CD4-positive, CD25-positive, alpha-beta regulatory T cell (primary cell): ENCODE results near the gene MRE11. TPM values are rescaled to one million over a fixed set of nuclear protein-coding genes. Genes with fewer than 3 reads are reported as not detected.

ENCODE experiments used
- ATAC-seq, 2 donors: fragments of 150-1000 bp; cut with Tn5 transposase; one replicate each; pipeline ENCODE4 v1.10.0; 2021; ENCODE audit warnings: low read depth in 2 of 2, moderate number of reproducible peaks in 2 of 2, moderate library complexity in 1 of 2
- DNase-seq, 3 donors: peaks; one replicate each; pipeline versions ENCODE4 v3.0.0 to v3.0.0-alpha.2; 2012 to 2022; ENCODE audit warnings: mixed read lengths in 1 of 3
- H3K27ac ChIP-seq: one replicate; pipeline ENCODE4 v1.7.0; 2013; ENCODE audit warnings: mild to moderate bottlenecking, low read length; ENCODE audit not compliant: insufficient read depth, poor library complexity, severe bottlenecking
- H3K27me3 ChIP-seq: one replicate; pipeline ENCODE4 v1.7.0; 2013; ENCODE audit warnings: low read length; ENCODE audit not compliant: control insufficient read depth, insufficient read depth
- H3K36me3 ChIP-seq: one replicate; pipeline ENCODE4 v1.7.0; 2013; ENCODE audit warnings: mild to moderate bottlenecking, low read length, moderate library complexity; ENCODE audit not compliant: control insufficient read depth, insufficient read depth
- H3K4me1 ChIP-seq: 2 replicates; pipeline ENCODE4 v1.7.0; 2013; ENCODE audit warnings: mild to moderate bottlenecking, low read length; ENCODE audit not compliant: insufficient read depth, control insufficient read depth, poor library complexity, severe bottlenecking
- H3K4me3 ChIP-seq: one replicate; pipeline ENCODE4 v1.7.0; 2013; ENCODE audit warnings: low read depth, mild to moderate bottlenecking, low read length, moderate library complexity
- H3K9me3 ChIP-seq, 2 experiments: 1 replicate in 1 of 2; 2 replicates in 1 of 2; pipeline ENCODE4 v1.7.0; 2013; ENCODE audit warnings: low read length in 2 of 2, mild to moderate bottlenecking in 1 of 2, moderate library complexity in 1 of 2; ENCODE audit not compliant: control insufficient read depth in 2 of 2
- H3K27ac Mint-ChIP-seq, 3 donors: one replicate each; pipeline ENCODE4 v1.8.0; 2020 to 2022; ENCODE audit warnings: mild to moderate bottlenecking in 3 of 3, mixed read lengths in 3 of 3, moderate library complexity in 2 of 3
- H3K27me3 Mint-ChIP-seq: one replicate; pipeline ENCODE4 v1.8.0; 2022; ENCODE audit warnings: mild to moderate bottlenecking, mixed read lengths
- H3K36me3 Mint-ChIP-seq: one replicate; pipeline ENCODE4 v1.8.0; 2020; ENCODE audit warnings: mixed read lengths
- H3K4me1 Mint-ChIP-seq, 4 donors: one replicate each; pipeline ENCODE4 v1.8.0; 2020 to 2022; ENCODE audit warnings: mixed read lengths in 4 of 4, mild to moderate bottlenecking in 1 of 4
- H3K4me3 Mint-ChIP-seq, 4 donors: one replicate each; pipeline ENCODE4 v1.8.0; 2020 to 2022; ENCODE audit warnings: mild to moderate bottlenecking in 4 of 4, mixed read lengths in 4 of 4, moderate library complexity in 3 of 4
- H3K9me3 Mint-ChIP-seq, 7 donors: one replicate each; pipeline ENCODE4 v1.8.0; 2020 to 2022; ENCODE audit warnings: mixed read lengths in 7 of 7, mild to moderate bottlenecking in 3 of 7, moderate library complexity in 2 of 7
- polyA plus RNA-seq, 4 donors: library from polyadenylated mRNA; unstranded; fragments of 300-500 nt; fragmentation: Illumina TruSeq; gene quantifications; one replicate each; pipeline ENCODE4 v1.2.3, GENCODE V29; 2021
- total RNA-seq: library from RNA; stranded (reverse); gene quantifications from one replicate; pipeline ENCODE4 v1.2.3, GENCODE V29; 2022

Gene MRE11
- total and polyA plus RNA-seq, 5 donors from 2014 or later = 12.8 to 26.5 (median 15.8) TPM

DNA sequence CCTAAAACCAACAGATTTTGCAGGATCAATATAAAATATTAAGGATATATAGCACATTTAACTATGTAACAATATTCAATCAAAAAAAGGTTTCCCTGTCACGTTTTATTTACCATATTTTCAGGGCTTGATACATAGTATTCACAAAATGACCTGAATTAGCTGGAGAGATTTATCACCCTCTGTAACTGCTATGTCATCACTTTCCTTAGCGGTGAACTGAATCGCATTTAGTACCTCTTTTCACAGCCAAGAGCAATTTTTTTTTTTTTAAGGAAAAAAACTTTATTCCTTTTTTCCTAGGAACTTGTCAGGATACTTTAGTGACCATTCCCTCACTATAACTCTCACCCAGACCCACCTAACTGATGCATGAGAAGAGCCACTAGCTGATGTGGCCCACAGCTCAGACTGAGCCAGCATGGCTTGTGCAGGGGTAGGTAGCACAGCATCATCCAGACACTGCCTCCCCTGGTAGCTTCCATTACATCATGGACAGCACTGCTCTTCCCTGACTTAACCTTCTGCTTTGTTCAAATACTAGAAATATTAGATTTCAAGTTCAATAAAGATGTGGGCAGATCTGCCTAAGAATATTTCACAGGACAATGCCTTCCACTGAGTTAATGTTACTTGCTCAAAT is 75.4 kb downstream of the MRE11 start:
- peaks cover 21% of the 10 kb centered on the region for H3K36me3 ChIP-seq
- Mint-ChIP-seq H3K4me1 (peaks cover 0 to 4% (median 0%) of the 10 kb centered on the region in 4 donors), H3K4me3 (no peak overlapping the region), H3K27ac (no peak overlapping the region), H3K36me3 (peaks cover 38% of the 10 kb centered on the region), H3K9me3 (no peaks in the 10 kb centered on the region), H3K27me3 (no peaks in the 10 kb centered on the region)
- H3K9me3 ChIP-seq = no peaks in the 10 kb centered on the region
- no peaks in the 10 kb centered on the region for H3K4me1 ChIP-seq
- no peaks in the 10 kb centered on the region for H3K27me3 ChIP-seq
- no peak for DNase-seq
- ATAC-seq = no peak
- H3K27ac ChIP-seq = no peak overlapping the region
- H3K4me3 ChIP-seq = no peak overlapping the region

DNA sequence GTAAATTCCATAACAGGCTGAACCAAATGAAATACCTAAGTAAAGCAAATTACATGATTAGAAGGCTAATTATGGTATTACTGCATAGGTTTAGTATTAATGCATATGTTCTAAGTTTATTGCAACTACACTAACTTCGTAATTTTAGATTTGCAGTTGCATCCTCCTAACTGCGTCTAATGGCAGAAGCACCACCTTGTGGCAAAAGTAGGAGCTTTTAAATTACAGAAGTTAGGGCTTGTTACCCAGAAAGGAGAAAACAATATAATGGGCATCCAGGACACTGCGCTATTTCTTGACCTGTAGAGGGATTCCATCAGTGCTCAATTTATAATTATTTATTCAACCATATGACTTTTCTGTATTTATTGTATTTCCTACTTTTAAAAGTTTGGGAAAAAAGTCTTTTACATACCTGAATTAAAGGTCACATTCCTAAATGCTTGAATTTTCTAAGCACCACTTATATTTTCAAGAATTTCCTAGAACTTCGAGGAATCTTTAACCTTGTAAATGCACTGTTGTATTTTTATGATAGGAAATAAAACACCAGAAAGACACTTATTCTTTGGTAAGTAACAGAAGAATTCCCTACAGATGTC is 76.2 kb downstream of the MRE11 start:
- no peak overlapping the region for H3K27ac ChIP-seq
- Mint-ChIP-seq H3K36me3 (peaks cover 43% of the 10 kb centered on the region), H3K4me1 (peaks cover 0 to 4% (median 0%) of the 10 kb centered on the region in 4 donors), H3K9me3 (peaks cover 0 to 4% (median 0%) of the 10 kb centered on the region in 7 donors), H3K27me3 (no peaks in the 10 kb centered on the region), H3K4me3 (no peak overlapping the region), H3K27ac (peak overlapping the region in 1 of 3 donors; percentile 26)
- H3K4me1 ChIP-seq = no peaks in the 10 kb centered on the region
- no peaks in the 10 kb centered on the region for H3K9me3 ChIP-seq
- no peak overlapping the region for H3K4me3 ChIP-seq
- DNase-seq = peak in 1 of 3 donors; percentile 24
- peaks cover 18% of the 10 kb centered on the region for H3K36me3 ChIP-seq
- ATAC-seq = no peak
- no peaks in the 10 kb centered on the region for H3K27me3 ChIP-seq

GRCh38 chr11:94405062-94405833 is 88.4 kb downstream of the MRE11 start:
- peaks cover 3% of the 10 kb centered on the region for H3K36me3 Mint-ChIP-seq
- ATAC-seq = no peak
- H3K4me1 Mint-ChIP-seq = peaks cover 0 to 8% (median 3%) of the 10 kb centered on the region in 4 donors
- Histone ChIP-seq H3K4me1 (no peaks in the 10 kb centered on the region), H3K9me3 (peaks cover 0 to 7% of the 10 kb centered on the region in 2 experiments), H3K27ac (no peak overlapping the region), H3K36me3 (no peaks in the 10 kb centered on the region), H3K27me3 (peaks cover 12% of the 10 kb centered on the region), H3K4me3 (no peak overlapping the region)
- no peak overlapping the region for H3K27ac Mint-ChIP-seq
- H3K27me3 Mint-ChIP-seq = peaks cover 33% of the 10 kb centered on the region
- H3K9me3 Mint-ChIP-seq = peaks cover 0 to 35% (median 7%) of the 10 kb centered on the region in 7 donors
- DNase-seq = no peak
- no peak overlapping the region for H3K4me3 Mint-ChIP-seq

DNA sequence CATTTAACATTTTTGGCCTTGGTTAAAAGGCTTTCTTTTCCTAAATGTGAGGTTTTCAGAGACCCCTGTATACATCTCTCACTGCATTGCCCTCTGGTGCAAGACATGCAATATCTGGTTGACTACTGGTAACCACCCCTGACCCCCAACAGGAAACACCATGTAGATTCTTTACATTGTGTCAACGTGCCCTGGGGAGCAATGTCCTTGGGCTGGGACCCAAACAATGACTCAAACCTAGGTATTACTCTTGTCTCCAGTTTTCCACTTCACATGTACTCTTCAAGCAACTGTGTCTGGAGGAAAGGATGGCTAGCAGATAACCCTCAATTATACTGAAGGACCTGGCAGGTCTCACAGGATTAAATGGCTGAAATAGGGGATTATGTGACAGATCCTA is 91.3 kb downstream of the MRE11 start:
- DNase-seq (no peak), ATAC-seq (no peak)
- Mint-ChIP-seq H3K27me3 (peaks cover 57% of the 10 kb centered on the region), H3K36me3 (peaks cover 3% of the 10 kb centered on the region), H3K4me3 (no peak overlapping the region), H3K4me1 (peaks cover 0 to 11% (median 6%) of the 10 kb centered on the region in 4 donors), H3K9me3 (peaks cover 0 to 13% (median 4%) of the 10 kb centered on the region in 7 donors), H3K27ac (no peak overlapping the region)
- H3K27me3 ChIP-seq = peaks cover 27% of the 10 kb centered on the region
- no peaks in the 10 kb centered on the region for H3K36me3 ChIP-seq
- no peaks in the 10 kb centered on the region for H3K4me1 ChIP-seq
- H3K4me3 ChIP-seq = no peak overlapping the region
- H3K27ac ChIP-seq = no peak overlapping the region
- peaks cover 0 to 7% of the 10 kb centered on the region in 2 experiments for H3K9me3 ChIP-seq

GRCh38 chr11:94401773-94402265 is 91.8 kb downstream of the MRE11 start:
- DNase-seq (no peak), ATAC-seq (no peak)
- H3K4me3 Mint-ChIP-seq = no peak overlapping the region
- no peak overlapping the region for H3K4me3 ChIP-seq
- H3K27me3 ChIP-seq = peaks cover 27% of the 10 kb centered on the region
- H3K27ac ChIP-seq = no peak overlapping the region
- no peaks in the 10 kb centered on the region for H3K4me1 ChIP-seq
- H3K9me3 Mint-ChIP-seq = peaks cover 0 to 12% (median 4%) of the 10 kb centered on the region in 7 donors
- peaks cover 0 to 4% of the 10 kb centered on the region in 2 experiments for H3K9me3 ChIP-seq
- H3K27ac Mint-ChIP-seq = no peak overlapping the region
- no peaks in the 10 kb centered on the region for H3K36me3 ChIP-seq
- H3K36me3 Mint-ChIP-seq = peaks cover 3% of the 10 kb centered on the region
- H3K4me1 Mint-ChIP-seq = peaks cover 0 to 11% (median 6%) of the 10 kb centered on the region in 4 donors
- peaks cover 57% of the 10 kb centered on the region for H3K27me3 Mint-ChIP-seq

DNA sequence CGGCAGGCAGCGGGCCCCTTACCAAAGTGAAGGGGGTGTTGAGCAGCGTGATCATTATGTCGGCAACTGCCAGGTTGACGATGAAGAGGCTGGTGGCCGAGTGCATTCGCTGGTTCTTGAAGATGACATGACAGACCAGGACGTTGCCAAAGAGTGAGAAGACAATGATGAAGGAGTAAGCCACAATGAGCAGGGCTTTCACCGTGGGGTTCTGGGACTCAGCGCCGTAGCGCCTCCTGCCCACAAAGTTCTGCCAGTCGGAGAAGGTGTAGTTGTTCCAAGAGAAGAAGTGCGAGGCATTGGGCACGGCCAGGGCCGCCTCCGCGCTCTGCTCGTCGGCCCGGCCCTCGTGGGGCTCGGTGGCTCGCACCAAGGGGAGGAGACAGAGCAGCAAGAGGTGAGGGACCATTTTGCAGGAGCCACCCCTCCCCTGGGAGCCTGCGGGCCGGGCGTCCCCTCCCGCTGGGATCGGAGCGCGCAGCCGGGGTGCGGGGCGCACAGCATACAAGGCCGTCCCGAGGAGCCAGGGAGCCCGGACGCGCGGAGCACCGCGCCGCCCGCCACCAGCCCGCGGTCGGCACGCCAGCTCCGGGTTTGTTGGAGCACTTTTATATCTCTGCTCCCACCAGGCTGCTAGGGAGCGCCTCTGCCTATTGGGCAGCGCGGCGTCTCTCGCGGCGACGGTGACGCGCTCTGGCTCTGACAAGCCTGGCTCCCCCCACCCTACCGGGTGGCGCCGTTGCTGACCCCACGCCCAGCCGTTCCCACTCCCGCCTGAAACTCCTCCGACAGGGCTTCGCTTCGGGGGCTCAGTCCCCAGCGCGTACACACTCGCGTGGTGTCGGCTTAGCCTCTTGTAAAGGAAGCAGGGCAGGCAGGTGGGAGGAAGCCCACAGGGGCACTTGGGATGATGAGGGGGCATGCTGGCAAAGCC is 92.5 kb downstream of the MRE11 start, which contains the start of gene GPR83:
Gene GPR83 (minus strand): TSS at position 581 of the 934 bp plus-strand sequence. CDS start 172 bp downstream, at position 409.
- no peaks in the 10 kb centered on the region for H3K36me3 ChIP-seq
- H3K27ac ChIP-seq = no peak within 1 kb of the TSS
- Mint-ChIP-seq H3K4me3 (peak within 1 kb of the TSS in 1 of 4 donors; percentile 2), H3K27me3 (peaks cover 57% of the 10 kb centered on the region), H3K36me3 (peaks cover 3% of the 10 kb centered on the region), H3K9me3 (peaks cover 0 to 10% (median 4%) of the 10 kb centered on the region in 7 donors), H3K27ac (peak within 1 kb of the TSS in 1 of 3 donors; percentile 76), H3K4me1 (peaks cover 0 to 11% (median 6%) of the 10 kb centered on the region in 4 donors)
- H3K27me3 ChIP-seq = peaks cover 27% of the 10 kb centered on the region
- ATAC-seq (no peak), DNase-seq (no peak)
- H3K9me3 ChIP-seq = peaks cover 0 to 3% of the 10 kb centered on the region in 2 experiments
- no peak within 1 kb of the TSS for H3K4me3 ChIP-seq
- H3K4me1 ChIP-seq = no peaks in the 10 kb centered on the region

DNA sequence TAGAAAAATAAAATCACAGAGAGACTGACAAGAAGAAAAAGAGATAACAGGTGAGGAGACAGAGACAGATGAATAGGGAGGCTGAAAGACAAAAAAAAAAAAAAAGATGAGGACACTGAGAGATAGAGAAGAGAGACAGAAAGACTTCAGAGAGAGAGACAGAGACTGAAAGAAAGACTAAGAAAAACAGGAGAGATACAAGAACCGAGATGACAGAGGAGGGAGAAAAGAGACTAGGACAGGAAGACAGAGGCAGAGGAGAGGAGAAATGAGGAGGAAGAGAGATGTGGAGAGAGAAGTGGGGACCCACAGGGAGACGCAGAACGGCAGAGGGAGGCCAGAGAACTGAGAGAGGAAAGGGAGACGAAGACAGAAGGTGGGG is 93.2 kb downstream of the MRE11 start:
- peaks cover 3% of the 10 kb centered on the region for H3K36me3 Mint-ChIP-seq
- H3K4me1 ChIP-seq = no peaks in the 10 kb centered on the region
- peaks cover 57% of the 10 kb centered on the region for H3K27me3 Mint-ChIP-seq
- H3K9me3 Mint-ChIP-seq = peaks cover 0 to 9% (median 1%) of the 10 kb centered on the region in 7 donors
- no peak overlapping the region for H3K4me3 ChIP-seq
- ATAC-seq (no peak), DNase-seq (no peak)
- peak overlapping the region in 1 of 4 donors; percentile 2 for H3K4me3 Mint-ChIP-seq
- H3K27ac Mint-ChIP-seq = peak overlapping the region in 1 of 3 donors; percentile 76
- H3K27ac ChIP-seq = no peak overlapping the region
- H3K9me3 ChIP-seq = no peaks in the 10 kb centered on the region
- H3K4me1 Mint-ChIP-seq = peaks cover 0 to 11% (median 6%) of the 10 kb centered on the region in 4 donors
- no peaks in the 10 kb centered on the region for H3K36me3 ChIP-seq
- peaks cover 27% of the 10 kb centered on the region for H3K27me3 ChIP-seq
